SK-N-SH treated with all-trans-retinoic acid at 6 μM for 48 hours (cell line): ENCODE data around the gene ADAMTS9.

Experiments used
- ATAC-seq: fragments of 200-7000 bp; cut with Tn5 transposase; 3 replicates; pipeline ENCODE4 v1.9.1; 2020; ENCODE audit warnings: mild to moderate bottlenecking, moderate library complexity
- ARNTL ChIP-seq: fragments of 450-650 bp; formaldehyde crosslinking; IDR thresholded peaks from 2 replicates; pipeline ENCODE4 v1.5.0; 2020; ENCODE audit warnings: low read depth, mild to moderate bottlenecking, moderate library complexity, borderline replicate concordance
- BACH2 ChIP-seq: fragments of 250-450 bp; sonication (Bioruptor Pico); IDR thresholded peaks from 2 replicates; pipeline ENCODE4 v1.9.0; 2021; ENCODE audit warnings: mild to moderate bottlenecking, borderline replicate concordance
- CSDC2 ChIP-seq: fragments of 250-450 bp; sonication (Bioruptor Pico); IDR thresholded peaks from 2 replicates; pipeline ENCODE4 v1.5.0; 2020; ENCODE audit warnings: mild to moderate bottlenecking, moderate library complexity
- ESRRG ChIP-seq: fragments of 250-450 bp; sonication (Bioruptor Pico); IDR thresholded peaks from 2 replicates; pipeline ENCODE4 v1.6.1; 2021; ENCODE audit warnings: mild to moderate bottlenecking
- GLIS3 ChIP-seq: fragments of 250-450 bp; sonication (Bioruptor Pico); IDR thresholded peaks from 2 replicates; pipeline ENCODE4 v1.5.0; 2020; ENCODE audit warnings: mild to moderate bottlenecking, moderate library complexity
- OSR1 ChIP-seq: fragments of 250-450 bp; sonication (Bioruptor Pico); IDR thresholded peaks from 2 replicates; pipeline ENCODE4 v1.8.0; 2022; ENCODE audit warnings: moderate library complexity, mild to moderate bottlenecking, inconsistent platforms
- PPARA ChIP-seq: fragments of 250-450 bp; sonication (Bioruptor Pico); IDR thresholded peaks from 2 replicates; pipeline ENCODE4 v1.5.0; 2020; ENCODE audit warnings: mild to moderate bottlenecking, borderline replicate concordance
- RARB ChIP-seq: fragments of 250-450 bp; sonication (Bioruptor Pico); IDR thresholded peaks from 2 replicates; pipeline ENCODE4 v1.8.0; 2021; ENCODE audit warnings: mild to moderate bottlenecking, moderate library complexity
- SNAI2 ChIP-seq: fragments of 250-450 bp; sonication (Bioruptor Pico); IDR thresholded peaks from 2 replicates; pipeline ENCODE4 v1.5.0; 2020; ENCODE audit warnings: mild to moderate bottlenecking, moderate library complexity
- TCF4 ChIP-seq: fragments of 250-450 bp; sonication (Bioruptor Pico); IDR thresholded peaks from 2 replicates; pipeline ENCODE4 v1.8.0; 2021; ENCODE audit warnings: mild to moderate bottlenecking, moderate library complexity, borderline replicate concordance
- TOX ChIP-seq: fragments of 250-450 bp; sonication (Bioruptor Pico); IDR thresholded peaks from 2 replicates; pipeline ENCODE4 v1.8.0; 2021; ENCODE audit warnings: mild to moderate bottlenecking, moderate library complexity, borderline replicate concordance
- ZFP3 ChIP-seq: fragments of 250-450 bp; sonication (Bioruptor Pico); IDR thresholded peaks from 2 replicates; pipeline ENCODE4 v1.5.0; 2020; ENCODE audit warnings: mild to moderate bottlenecking, moderate library complexity
- ZFP30 ChIP-seq: fragments of 450-650 bp; formaldehyde crosslinking; IDR thresholded peaks from 2 replicates; pipeline ENCODE4 v1.5.0; 2022; ENCODE audit warnings: mild to moderate bottlenecking, moderate library complexity
- ZNF565 ChIP-seq: fragments of 450-650 bp; formaldehyde crosslinking; conservative IDR thresholded peaks from 2 replicates; pipeline ENCODE4 v1.5.0; 2020; ENCODE audit warnings: low read depth, mild to moderate bottlenecking, moderate library complexity
- ZNF70 ChIP-seq: fragments of 450-650 bp; formaldehyde crosslinking; IDR thresholded peaks from 2 replicates; pipeline ENCODE4 v1.5.0; 2020; ENCODE audit warnings: mild to moderate bottlenecking, moderate library complexity
- ZNF8 ChIP-seq: fragments of 450-650 bp; formaldehyde crosslinking; IDR thresholded peaks from 2 replicates; pipeline ENCODE4 v1.5.0; 2020; ENCODE audit warnings: mild to moderate bottlenecking, moderate library complexity
- TF ChIP-seq, protein P1 (sequence below): fragments of 250-450 bp; sonication (Bioruptor Pico); IDR thresholded peaks from 2 replicates; pipeline ENCODE4 v1.8.0; 2021; ENCODE audit warnings: low read depth, mild to moderate bottlenecking, moderate library complexity, borderline replicate concordance
- TF ChIP-seq, protein P2 (sequence below): fragments of 250-450 bp; sonication (Bioruptor Pico); IDR thresholded peaks from 2 replicates; pipeline ENCODE4 v1.5.0; 2020; ENCODE audit warnings: mild to moderate bottlenecking, moderate library complexity
- TF ChIP-seq, protein P3 (sequence below): fragments of 250-450 bp; sonication (Bioruptor Pico); IDR thresholded peaks from 2 replicates; pipeline ENCODE4 v1.5.1; 2021; ENCODE audit warnings: mild to moderate bottlenecking, moderate library complexity
- TF ChIP-seq, protein P4 (sequence below): fragments of 250-450 bp; sonication (Bioruptor Pico); IDR thresholded peaks from 2 replicates; pipeline ENCODE4 v1.5.1; 2020; ENCODE audit warnings: low read depth, mild to moderate bottlenecking, moderate library complexity

The ADAMTS9 gene

DNA sequence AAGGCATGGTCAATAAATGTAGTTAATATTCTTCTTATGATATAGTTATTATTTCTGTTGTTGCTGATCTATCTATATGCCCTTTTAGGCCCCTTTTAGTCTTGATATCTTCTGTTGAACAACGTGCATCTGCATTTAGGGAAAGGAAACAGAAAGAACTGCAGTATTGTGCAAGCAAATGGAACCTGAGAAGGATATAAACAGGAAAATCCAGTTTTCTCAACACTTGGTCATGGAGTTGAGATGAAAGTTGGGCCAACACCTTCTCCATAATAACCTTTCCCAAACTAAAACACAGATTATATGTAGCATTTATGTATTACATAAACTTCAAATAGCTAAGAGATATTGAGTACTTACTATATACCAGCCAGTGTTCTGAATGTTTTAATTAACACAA, 179.7 kb downstream of the ADAMTS9 start:
- TF ChIP-seq CSDC2 (CRISPR knock-in tag) (no peak), SNAI2 (no peak), ARNTL (no peak), ZFP3 (no peak), ZFP30 (no peak), GLIS3 (CRISPR knock-in tag) (no peak), TCF4 (no peak), ZNF565 (CRISPR knock-in tag) (no peak), ZNF8 (no peak), ZNF70 (CRISPR knock-in tag) (no peak), BACH2 (CRISPR knock-in tag) (no peak), PPARA (CRISPR knock-in tag) (no peak), ESRRG (CRISPR knock-in tag) (no peak)
- TF ChIP-seq, protein P1, sequence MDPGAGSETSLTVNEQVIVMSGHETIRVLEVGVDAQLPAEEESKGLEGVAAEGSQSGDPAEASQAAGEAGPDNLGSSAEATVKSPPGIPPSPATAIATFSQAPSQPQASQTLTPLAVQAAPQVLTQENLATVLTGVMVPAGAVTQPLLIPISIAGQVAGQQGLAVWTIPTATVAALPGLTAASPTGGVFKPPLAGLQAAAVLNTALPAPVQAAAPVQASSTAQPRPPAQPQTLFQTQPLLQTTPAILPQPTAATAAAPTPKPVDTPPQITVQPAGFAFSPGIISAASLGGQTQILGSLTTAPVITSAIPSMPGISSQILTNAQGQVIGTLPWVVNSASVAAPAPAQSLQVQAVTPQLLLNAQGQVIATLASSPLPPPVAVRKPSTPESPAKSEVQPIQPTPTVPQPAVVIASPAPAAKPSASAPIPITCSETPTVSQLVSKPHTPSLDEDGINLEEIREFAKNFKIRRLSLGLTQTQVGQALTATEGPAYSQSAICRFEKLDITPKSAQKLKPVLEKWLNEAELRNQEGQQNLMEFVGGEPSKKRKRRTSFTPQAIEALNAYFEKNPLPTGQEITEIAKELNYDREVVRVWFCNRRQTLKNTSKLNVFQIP = no peak
- TF ChIP-seq, protein P2, sequence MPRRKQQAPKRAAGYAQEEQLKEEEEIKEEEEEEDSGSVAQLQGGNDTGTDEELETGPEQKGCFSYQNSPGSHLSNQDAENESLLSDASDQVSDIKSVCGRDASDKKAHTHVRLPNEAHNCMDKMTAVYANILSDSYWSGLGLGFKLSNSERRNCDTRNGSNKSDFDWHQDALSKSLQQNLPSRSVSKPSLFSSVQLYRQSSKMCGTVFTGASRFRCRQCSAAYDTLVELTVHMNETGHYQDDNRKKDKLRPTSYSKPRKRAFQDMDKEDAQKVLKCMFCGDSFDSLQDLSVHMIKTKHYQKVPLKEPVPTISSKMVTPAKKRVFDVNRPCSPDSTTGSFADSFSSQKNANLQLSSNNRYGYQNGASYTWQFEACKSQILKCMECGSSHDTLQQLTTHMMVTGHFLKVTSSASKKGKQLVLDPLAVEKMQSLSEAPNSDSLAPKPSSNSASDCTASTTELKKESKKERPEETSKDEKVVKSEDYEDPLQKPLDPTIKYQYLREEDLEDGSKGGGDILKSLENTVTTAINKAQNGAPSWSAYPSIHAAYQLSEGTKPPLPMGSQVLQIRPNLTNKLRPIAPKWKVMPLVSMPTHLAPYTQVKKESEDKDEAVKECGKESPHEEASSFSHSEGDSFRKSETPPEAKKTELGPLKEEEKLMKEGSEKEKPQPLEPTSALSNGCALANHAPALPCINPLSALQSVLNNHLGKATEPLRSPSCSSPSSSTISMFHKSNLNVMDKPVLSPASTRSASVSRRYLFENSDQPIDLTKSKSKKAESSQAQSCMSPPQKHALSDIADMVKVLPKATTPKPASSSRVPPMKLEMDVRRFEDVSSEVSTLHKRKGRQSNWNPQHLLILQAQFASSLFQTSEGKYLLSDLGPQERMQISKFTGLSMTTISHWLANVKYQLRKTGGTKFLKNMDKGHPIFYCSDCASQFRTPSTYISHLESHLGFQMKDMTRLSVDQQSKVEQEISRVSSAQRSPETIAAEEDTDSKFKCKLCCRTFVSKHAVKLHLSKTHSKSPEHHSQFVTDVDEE = no peak
- TF ChIP-seq, protein P3, sequence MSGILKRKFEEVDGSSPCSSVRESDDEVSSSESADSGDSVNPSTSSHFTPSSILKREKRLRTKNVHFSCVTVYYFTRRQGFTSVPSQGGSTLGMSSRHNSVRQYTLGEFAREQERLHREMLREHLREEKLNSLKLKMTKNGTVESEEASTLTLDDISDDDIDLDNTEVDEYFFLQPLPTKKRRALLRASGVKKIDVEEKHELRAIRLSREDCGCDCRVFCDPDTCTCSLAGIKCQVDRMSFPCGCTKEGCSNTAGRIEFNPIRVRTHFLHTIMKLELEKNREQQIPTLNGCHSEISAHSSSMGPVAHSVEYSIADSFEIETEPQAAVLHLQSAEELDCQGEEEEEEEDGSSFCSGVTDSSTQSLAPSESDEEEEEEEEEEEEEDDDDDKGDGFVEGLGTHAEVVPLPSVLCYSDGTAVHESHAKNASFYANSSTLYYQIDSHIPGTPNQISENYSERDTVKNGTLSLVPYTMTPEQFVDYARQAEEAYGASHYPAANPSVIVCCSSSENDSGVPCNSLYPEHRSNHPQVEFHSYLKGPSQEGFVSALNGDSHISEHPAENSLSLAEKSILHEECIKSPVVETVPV (CRISPR knock-in tag) = no peak
- TF ChIP-seq, protein P4, sequence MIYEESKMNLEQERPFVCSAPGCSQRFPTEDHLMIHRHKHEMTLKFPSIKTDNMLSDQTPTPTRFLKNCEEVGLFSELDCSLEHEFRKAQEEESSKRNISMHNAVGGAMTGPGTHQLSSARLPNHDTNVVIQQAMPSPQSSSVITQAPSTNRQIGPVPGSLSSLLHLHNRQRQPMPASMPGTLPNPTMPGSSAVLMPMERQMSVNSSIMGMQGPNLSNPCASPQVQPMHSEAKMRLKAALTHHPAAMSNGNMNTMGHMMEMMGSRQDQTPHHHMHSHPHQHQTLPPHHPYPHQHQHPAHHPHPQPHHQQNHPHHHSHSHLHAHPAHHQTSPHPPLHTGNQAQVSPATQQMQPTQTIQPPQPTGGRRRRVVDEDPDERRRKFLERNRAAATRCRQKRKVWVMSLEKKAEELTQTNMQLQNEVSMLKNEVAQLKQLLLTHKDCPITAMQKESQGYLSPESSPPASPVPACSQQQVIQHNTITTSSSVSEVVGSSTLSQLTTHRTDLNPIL = no peak
- ATAC-seq = no peak

DNA sequence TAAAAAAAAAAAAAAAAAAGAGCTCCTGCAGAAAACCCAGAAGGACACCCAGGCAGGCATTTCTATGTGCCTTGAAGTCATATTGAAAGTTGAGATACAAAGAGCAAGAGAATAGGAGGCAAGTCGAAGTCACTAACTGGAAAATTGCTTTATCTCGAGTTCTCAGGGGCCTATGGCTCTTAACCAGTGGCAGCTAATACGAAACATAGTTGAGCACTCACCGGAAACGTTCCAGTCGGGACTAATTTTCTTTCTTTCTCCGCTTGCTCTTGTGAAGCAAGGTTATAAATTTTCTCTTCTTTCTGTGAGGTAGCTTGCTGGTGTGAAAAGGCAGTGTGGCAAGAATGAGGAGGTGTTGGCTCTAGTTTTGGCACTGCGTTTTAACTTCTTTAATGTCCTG, 181.5 kb downstream of the ADAMTS9 start:
- TF ChIP-seq ZNF565 (CRISPR knock-in tag) (no peak), ARNTL (no peak), RARB (CRISPR knock-in tag) (no peak), ZFP3 (no peak), ZNF70 (CRISPR knock-in tag) (no peak), TOX (CRISPR knock-in tag) (no peak), CSDC2 (CRISPR knock-in tag) (no peak), ZNF8 (no peak), ZFP30 (no peak), OSR1 (CRISPR knock-in tag) (no peak), ESRRG (CRISPR knock-in tag) (no peak), GLIS3 (CRISPR knock-in tag) (no peak), TCF4 (no peak)
- TF ChIP-seq, protein P3 (CRISPR knock-in tag) = no peak
- TF ChIP-seq, protein P1 = no peak
- TF ChIP-seq, protein P2 = no peak
- no peak for ATAC-seq
